Kidney (tissue), 14 donors: ENCODE results near the gene NUP210. TPM values are rescaled to one million over a fixed set of nuclear protein-coding genes. Genes with fewer than 3 reads are reported as not detected.
"Not testable (repeated sequence)": the region's sequence is repeated elsewhere in the genome, so short reads cannot be mapped to it uniquely, and the experiment has no call there.

Experiments
- DNase-seq, 5 donors: peaks; one replicate each; pipeline ENCODE4 v3.0.0-alpha.2; 2013 to 2020
- FAIRE-seq: peaks from 2 replicates; lab custom pipeline; 2012; peaks lifted over from hg19 to GRCh38; lab: Jason Lieb, UNC
- H3K27ac ChIP-seq, 2 donors: one replicate each; pipeline ENCODE4 v1.7.0; 2013; ENCODE audit warnings: low read depth in 2 of 2, low read length in 2 of 2, inconsistent platforms in 1 of 2
- H3K27me3 ChIP-seq: one replicate; pipeline ENCODE4 v1.7.1; 2013; ENCODE audit warnings: low read length, inconsistent platforms; ENCODE audit not compliant: control insufficient read depth, insufficient read depth
- H3K36me3 ChIP-seq, 3 donors: one replicate each; pipeline versions ENCODE4 v1.7.0 to v1.7.1; 2013; ENCODE audit warnings: low read length in 3 of 3, control low read depth in 1 of 3, inconsistent platforms in 1 of 3; ENCODE audit not compliant: insufficient read depth in 3 of 3, control insufficient read depth in 2 of 3
- H3K4me1 ChIP-seq, 3 donors: one replicate each; pipeline versions ENCODE4 v1.7.0 to v1.7.1; 2013; ENCODE audit warnings: low read length in 3 of 3, inconsistent platforms in 1 of 3, low read depth in 1 of 3; ENCODE audit not compliant: control insufficient read depth in 2 of 3, insufficient read depth in 2 of 3
- H3K4me3 ChIP-seq, 3 donors: one replicate each; pipeline versions ENCODE4 v1.7.0 to v1.8.1; 2013; ENCODE audit warnings: low read length in 3 of 3, control low read depth in 1 of 3, inconsistent platforms in 1 of 3
- H3K9ac ChIP-seq, 3 donors: one replicate each; pipeline versions ENCODE4 v1.7.0 to v1.7.1; 2013; ENCODE audit warnings: low read length in 3 of 3, control low read depth in 1 of 3, inconsistent platforms in 1 of 3
- H3K9me3 ChIP-seq, 3 donors: one replicate each; pipeline versions ENCODE4 v1.7.0 to v1.7.1; 2013; ENCODE audit warnings: low read length in 3 of 3, control low read depth in 1 of 3, inconsistent platforms in 1 of 3; ENCODE audit not compliant: control insufficient read depth in 2 of 3, insufficient read depth in 1 of 3
- CTCF ChIP-seq: IDR thresholded peaks from 3 replicates; pipeline ENCODE4 v1.5.1; 2012; ENCODE audit warnings: mild to moderate bottlenecking, moderate library complexity, borderline replicate concordance; ENCODE audit not compliant: insufficient read depth; ENCODE audit errors: extremely low read depth
- intact Hi-C: fragments of 100-400 bp; cut with DNase I; formaldehyde crosslinking; loops from one replicate; pipeline ENCODE4 v1.11.1; 2022
- polyA plus RNA-seq: library from polyadenylated mRNA; stranded (reverse); fragments of 350-450 nt; fragmentation: Illumina TruSeq; extraction: RNeasy Lipid Tissue Mini Kit (QIAGEN cat#74804); gene quantifications from one replicate; pipeline ENCODE4 v1.2.3, GENCODE V29; 2014; ENCODE audit warnings: low read depth, low replicate concordance; ENCODE audit not compliant: insufficient read depth
- total RNA-seq: library from RNA; stranded (reverse); fragmentation: NEBNext Ultra II Directional; extraction: Animal tissue kit (Norgen Biotek cat#: 25700); gene quantifications from one replicate; pipeline ENCODE4 v1.2.1, GENCODE V29; 2021
- donor health status: control.
- donor health status: control.
- donor health status: control.
- donor health status: control.
- donor health status: control.
- donor health status: DM: yes; HTN: yes; CAD: no.
- donor health status: Normal renal cell carcinoma (clear cell type).

NUP210 gene
- total and polyA plus RNA-seq, 2 donors from 2014 or later: 5.6 to 22.9 TPM

GRCh38 chr3:13451301-13451673 is 31.2 kb upstream of the NUP210 start:
- H3K9me3 ChIP-seq: no peaks in the 10 kb centered on the region
- H3K4me1 ChIP-seq: peaks cover 0 to 2% (median 0%) of the 10 kb centered on the region in 3 donors
- peak overlapping the region; percentile 32 to 76 (median 50) for H3K9ac ChIP-seq
- H3K36me3 ChIP-seq: no peaks in the 10 kb centered on the region
- DNase-seq (no peak), FAIRE-seq (no peak)
- TF ChIP-seq CTCF: no peak
- intact Hi-C loops: loop anchor here (5.0 kb wide), 1 partner anchor 359 kb away; no protein-coding TSS in a partner anchor
- H3K27me3 ChIP-seq: no peaks in the 10 kb centered on the region
- peak overlapping the region; percentile 88 to 91 (median 89) for H3K4me3 ChIP-seq
- peak overlapping the region; percentile 94 to 98 for H3K27ac ChIP-seq

- H3K36me3 ChIP-seq: not testable (repeated sequence)
Observed at GRCh38 chr3:13442882-13443281, 22.8 kb upstream of the NUP210 start.

GRCh38 chr3:13440204-13440817 is 20.2 kb upstream of the NUP210 start:
- Histone ChIP-seq H3K9ac (no peak overlapping the region), H3K27me3 (no peaks in the 10 kb centered on the region), H3K4me1 (no peaks in the 10 kb centered on the region), H3K4me3 (no peak overlapping the region), H3K9me3 (no peaks in the 10 kb centered on the region), H3K36me3 (no peaks in the 10 kb centered on the region), H3K27ac (no peak overlapping the region)
- FAIRE-seq (no peak), DNase-seq (no peak)
- intact Hi-C loops: no loop called here
- no peak for TF ChIP-seq CTCF

More at GRCh38 chr3:13442882-13443281, 22.8 kb upstream of the NUP210 start:
- FAIRE-seq, H3K9me3 ChIP-seq, intact Hi-C loops, H3K27ac ChIP-seq, H3K4me3 ChIP-seq, H3K27me3 ChIP-seq, H3K4me1 ChIP-seq, H3K9ac ChIP-seq, DNase-seq: not testable (repeated sequence)

GRCh38 chr3:13436213-13436612 is 16.1 kb upstream of the NUP210 start:
- H3K27ac ChIP-seq, H3K4me1 ChIP-seq, intact Hi-C loops, H3K36me3 ChIP-seq, H3K4me3 ChIP-seq, H3K9ac ChIP-seq, FAIRE-seq, H3K9me3 ChIP-seq, DNase-seq, H3K27me3 ChIP-seq: not testable (repeated sequence)
